GM12864 (cell line): ENCODE measurements around the gene ARL6IP6.

Source experiments
- DNase-seq: peaks from one replicate; pipeline ENCODE4 v3.0.0-alpha.2; 2011; ENCODE audit warnings: low read depth
- H3K4me3 ChIP-seq: 2 replicates; pipeline ENCODE4 v1.5.1; 2011; ENCODE audit warnings: mild to moderate bottlenecking, low read depth, low read length, control low read depth
- TF ChIP-seq, protein P1 (sequence below): IDR thresholded peaks from 2 replicates; pipeline ENCODE4 v1.5.1; 2011; ENCODE audit warnings: low read depth, mild to moderate bottlenecking, moderate library complexity, low read length, control low read depth, inconsistent platforms; ENCODE audit errors: missing control alignments

ARL6IP6 gene

DNA sequence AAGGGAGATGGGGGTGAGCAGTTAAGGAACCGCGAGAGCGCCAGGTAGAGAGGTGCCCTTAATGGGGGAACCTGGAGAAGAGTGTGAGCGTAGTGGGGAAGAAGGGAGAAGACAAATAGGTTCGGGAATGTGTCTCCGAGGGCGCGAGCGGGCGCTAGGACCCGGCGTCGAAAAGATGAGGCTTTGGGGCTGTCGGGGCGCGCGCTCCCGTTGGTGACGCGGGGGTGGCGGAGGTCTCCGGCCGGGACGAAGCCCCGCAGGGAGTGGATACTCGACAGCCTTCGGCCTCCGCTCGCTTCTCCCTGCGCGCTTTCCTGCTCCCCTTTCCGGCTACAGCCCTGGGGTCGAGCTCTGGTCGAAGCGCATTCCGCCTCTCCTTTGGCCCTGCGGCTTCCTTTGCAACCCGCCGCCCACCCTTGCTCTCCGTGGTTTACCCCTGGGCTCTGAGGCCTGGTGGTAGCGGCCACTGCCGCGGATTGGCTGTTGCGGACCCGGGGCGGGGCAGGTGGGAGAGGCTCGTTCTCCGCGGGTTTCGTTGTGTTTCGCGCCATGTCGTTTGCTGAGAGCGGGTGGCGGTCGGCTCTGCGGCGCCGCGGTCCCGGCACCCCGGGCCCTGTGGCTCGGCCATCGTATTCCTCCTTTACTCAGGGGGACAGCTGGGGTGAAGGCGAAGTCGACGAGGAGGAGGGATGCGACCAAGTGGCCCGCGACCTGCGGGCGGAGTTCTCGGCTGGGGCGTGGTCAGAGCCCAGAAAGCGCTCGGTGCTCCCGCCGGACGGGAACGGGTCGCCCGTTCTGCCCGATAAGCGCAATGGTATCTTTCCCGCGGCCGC is at the start of gene ARL6IP6:
Gene ARL6IP6 (plus strand): TSS at position 545 of the 833 bp plus-strand sequence. CDS start 5 bp downstream, at position 550.
- H3K4me3 ChIP-seq, result peak within 1 kb of the TSS; percentile 96
- peak; percentile 73 for DNase-seq
- TF ChIP-seq, protein P1, sequence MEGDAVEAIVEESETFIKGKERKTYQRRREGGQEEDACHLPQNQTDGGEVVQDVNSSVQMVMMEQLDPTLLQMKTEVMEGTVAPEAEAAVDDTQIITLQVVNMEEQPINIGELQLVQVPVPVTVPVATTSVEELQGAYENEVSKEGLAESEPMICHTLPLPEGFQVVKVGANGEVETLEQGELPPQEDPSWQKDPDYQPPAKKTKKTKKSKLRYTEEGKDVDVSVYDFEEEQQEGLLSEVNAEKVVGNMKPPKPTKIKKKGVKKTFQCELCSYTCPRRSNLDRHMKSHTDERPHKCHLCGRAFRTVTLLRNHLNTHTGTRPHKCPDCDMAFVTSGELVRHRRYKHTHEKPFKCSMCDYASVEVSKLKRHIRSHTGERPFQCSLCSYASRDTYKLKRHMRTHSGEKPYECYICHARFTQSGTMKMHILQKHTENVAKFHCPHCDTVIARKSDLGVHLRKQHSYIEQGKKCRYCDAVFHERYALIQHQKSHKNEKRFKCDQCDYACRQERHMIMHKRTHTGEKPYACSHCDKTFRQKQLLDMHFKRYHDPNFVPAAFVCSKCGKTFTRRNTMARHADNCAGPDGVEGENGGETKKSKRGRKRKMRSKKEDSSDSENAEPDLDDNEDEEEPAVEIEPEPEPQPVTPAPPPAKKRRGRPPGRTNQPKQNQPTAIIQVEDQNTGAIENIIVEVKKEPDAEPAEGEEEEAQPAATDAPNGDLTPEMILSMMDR, result no peak

DNA sequence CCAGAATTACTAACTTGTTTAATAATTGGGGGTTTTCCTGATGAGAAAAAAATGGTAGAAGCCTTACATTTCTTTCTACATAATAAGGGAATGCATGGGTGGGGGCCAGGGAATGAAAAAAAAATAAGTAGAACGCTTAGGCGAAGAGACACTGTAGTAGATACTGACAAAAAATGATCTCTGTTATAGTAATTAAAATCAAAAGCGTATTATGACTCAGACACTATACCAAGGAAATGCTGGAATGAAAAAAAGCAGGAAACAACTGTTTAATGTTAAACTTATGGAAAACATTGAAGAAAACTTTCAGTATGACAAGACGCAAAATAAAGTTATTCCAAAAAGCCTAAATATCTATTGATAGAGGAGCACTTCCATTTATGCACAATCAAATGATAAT is 44.1 kb upstream of the ARL6IP6 start:
- TF ChIP-seq, protein P1, result no peak
- no peak overlapping the region for H3K4me3 ChIP-seq
- no peak for DNase-seq

DNA sequence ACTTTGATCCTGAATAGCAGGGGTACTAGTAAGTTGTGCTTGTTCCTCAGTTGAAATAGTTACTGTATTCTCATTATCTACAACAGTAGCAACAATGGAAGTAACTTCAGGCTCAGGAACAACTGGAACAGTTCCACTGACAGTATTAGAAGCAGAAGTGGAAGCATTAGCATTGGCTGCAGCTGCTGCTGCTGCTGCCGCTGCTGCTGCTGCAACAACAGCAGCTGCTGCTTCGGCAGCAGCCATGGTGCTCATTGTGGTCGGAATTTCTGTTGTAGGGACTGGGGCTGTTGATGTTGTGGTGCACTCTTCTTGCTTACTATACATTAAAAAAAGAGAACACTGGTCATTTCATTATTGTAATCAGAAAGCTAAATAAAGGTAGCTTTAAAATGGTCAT is 42.0 kb upstream of the ARL6IP6 start:
- DNase-seq, result no peak
- TF ChIP-seq, protein P1, result no peak
- no peak overlapping the region for H3K4me3 ChIP-seq

DNA sequence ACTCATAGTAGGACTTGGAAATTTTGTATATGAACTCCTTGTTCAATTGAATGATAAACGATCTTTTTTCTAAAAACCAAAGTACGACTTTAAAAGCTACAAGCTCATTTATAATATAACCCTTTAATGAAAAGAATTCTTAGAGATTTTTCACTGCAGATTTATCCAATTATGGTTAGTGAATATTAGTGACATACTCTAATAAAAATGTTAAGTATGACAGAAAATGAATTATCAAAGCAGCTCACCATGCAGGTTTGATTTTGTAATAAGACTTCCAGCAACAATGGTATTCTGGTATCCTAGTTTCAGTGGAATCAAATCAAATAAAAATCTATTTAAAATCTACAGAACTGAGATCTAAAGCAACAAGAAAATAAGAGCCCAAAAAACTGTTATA is 39.6 kb upstream of the ARL6IP6 start:
- TF ChIP-seq, protein P1, result no peak
- no peak for DNase-seq
- no peak overlapping the region for H3K4me3 ChIP-seq

DNA sequence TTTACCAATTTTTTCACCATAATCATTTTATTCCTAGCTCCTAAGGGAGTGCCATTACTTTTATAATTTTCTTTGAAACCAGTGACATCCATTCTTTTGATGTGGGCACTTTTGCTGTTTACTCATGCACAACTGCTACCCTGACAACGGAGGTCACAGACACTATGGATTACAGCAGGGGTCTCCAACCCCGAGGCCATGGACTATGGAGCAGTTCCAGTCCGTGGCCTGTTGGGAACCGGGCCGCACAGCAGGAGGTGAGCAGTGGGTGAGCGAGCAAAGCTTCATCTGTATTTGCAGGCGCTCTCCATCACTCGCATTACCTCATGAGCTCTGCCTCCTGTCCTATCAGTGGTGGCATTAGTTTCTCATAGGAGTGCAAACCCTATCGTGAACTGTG is 35.8 kb upstream of the ARL6IP6 start:
- no peak for DNase-seq
- TF ChIP-seq, protein P1, result no peak
- H3K4me3 ChIP-seq, result no peak overlapping the region

DNA sequence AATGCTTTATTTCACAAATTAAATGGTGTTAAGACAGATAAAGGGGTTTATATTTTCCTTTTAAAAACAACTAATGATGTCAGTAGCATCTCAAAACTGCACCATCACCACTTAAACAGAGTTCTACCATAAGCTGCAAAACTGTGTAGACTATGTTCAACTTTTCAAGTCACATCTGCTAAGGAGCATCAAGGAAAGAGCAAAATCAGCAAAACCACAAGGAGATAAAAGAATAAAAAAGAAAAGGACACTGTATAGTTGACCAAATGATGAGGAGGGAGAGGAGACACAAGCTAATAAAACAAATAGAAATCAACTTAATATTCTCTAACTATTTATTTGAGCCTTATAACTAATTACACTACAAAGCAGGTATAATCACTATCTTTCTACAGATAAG is 35.0 kb upstream of the ARL6IP6 start:
- H3K4me3 ChIP-seq, result no peak overlapping the region
- no peak for DNase-seq
- TF ChIP-seq, protein P1, result no peak

DNA sequence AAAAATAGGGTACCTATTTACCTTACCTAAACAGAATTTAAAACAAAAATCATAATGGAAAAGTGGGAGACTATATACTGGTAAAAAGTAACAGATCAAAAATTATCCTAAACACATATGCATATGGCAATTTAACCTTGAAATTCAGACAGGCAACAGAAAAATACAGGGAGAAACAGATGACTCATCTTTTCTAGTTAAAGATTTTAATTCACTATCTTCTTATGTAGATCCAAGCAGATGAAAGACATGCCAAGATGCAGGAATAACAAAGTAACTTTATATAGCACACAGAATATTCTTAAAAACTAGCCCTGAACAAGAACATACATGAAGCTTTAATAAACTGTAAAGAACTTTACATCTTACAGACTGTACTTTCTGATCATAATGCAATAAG is 32.1 kb upstream of the ARL6IP6 start:
- TF ChIP-seq, protein P1, result no peak
- H3K4me3 ChIP-seq, result no peak overlapping the region
- DNase-seq, result no peak
